C4-2B (cell line): ENCODE measurements around the gene PRDM15.

Source experiments
- CTCF ChIP-seq: fragments of 450-650 bp; conservative IDR thresholded peaks from 2 replicates; pipeline ENCODE4 v1.5.1; 2017; ENCODE audit warnings: mild to moderate bottlenecking
- ZFX ChIP-seq: fragments of 450-650 bp; IDR thresholded peaks from 2 replicates; pipeline ENCODE4 v1.6.1; 2017

DNA sequence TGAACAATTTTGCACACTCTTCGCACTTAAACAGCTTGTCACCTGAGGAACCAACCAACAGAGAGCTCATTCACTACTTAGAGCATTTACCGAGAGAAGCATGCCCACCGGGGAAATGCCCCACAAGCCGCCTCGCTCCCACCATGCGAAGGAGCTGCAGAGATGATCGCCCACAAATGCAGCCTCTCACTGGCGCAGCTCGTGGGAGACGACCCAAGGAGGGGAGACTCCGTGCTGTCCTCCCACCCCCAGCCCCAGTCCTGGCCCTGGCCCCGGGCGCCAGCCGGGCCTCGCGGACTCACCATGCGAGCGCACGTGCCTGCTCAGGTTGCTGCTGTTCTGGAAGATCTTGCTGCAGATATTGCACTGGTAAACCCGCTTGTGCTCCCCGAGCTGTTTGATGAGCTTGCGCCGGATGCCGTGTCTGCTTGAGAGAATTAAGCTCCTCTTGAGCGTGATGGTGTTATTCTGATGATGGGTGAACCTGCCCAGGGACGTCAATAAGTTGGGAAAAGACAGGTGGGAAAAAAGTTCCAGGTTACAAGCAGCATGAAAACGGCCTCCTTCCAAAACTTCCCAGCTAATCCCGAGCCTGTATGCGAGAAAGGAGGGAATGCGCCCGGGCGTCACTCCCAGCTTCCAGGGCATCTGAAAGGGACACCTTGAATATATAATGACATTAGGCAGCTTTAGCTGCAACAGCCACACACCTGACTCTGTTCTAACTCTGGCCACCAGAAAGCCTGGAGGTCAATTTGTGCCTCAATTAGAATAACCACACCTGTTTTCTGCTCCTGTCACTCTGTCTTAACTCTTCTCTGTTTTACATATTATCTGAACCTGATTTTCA lies 42.8 kb downstream of the PRDM15 start:
- TF ChIP-seq CTCF = no peak
- no peak for TF ChIP-seq ZFX
